ENCODE data around the gene FRMPD4.

DNA sequence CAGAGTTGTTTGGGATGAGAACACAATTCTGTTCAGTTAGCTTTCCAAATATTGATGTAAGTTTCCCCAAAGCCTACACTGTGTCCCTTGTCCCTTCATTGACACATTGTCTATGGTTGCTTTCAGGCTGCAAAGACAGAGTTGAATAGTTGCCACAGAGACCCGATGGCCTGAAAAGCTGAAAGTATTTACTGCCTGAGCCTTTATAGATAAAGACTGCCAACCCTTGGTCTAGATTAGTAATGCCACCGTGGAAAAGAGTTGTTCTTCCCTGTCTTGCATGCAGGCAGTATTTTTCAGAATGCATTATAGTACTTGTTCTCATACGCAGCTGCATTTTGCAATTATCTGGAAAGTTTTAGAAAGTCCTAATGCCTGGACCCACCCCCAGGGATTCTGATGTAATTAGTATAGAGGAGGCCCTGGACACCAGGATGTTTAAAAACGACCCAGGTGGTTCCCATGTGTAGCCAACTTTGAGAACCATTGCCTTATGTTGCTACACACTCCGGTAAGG, 180.8 kb downstream of the FRMPD4 start:
- TF ChIP-seq, protein P1, sequence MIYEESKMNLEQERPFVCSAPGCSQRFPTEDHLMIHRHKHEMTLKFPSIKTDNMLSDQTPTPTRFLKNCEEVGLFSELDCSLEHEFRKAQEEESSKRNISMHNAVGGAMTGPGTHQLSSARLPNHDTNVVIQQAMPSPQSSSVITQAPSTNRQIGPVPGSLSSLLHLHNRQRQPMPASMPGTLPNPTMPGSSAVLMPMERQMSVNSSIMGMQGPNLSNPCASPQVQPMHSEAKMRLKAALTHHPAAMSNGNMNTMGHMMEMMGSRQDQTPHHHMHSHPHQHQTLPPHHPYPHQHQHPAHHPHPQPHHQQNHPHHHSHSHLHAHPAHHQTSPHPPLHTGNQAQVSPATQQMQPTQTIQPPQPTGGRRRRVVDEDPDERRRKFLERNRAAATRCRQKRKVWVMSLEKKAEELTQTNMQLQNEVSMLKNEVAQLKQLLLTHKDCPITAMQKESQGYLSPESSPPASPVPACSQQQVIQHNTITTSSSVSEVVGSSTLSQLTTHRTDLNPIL (CRISPR knock-in tag; IDR thresholded peaks at IDR 0.05; ENCODE audit: low read depth) = no peak
- TF ChIP-seq CSDC2 (CRISPR knock-in tag; IDR thresholded peaks at IDR 0.05) (no peak), SNAI2 (CRISPR knock-in tag; IDR thresholded peaks at IDR 0.05) (no peak), PPARA (CRISPR knock-in tag; IDR thresholded peaks at IDR 0.05; ENCODE audit: borderline replicate concordance) (no peak)

Measured in SK-N-SH treated with all-trans-retinoic acid at 6 μM for 48 hours (cell line).